ENCODE data around the gene CCDC177.

Gene CCDC177

DNA sequence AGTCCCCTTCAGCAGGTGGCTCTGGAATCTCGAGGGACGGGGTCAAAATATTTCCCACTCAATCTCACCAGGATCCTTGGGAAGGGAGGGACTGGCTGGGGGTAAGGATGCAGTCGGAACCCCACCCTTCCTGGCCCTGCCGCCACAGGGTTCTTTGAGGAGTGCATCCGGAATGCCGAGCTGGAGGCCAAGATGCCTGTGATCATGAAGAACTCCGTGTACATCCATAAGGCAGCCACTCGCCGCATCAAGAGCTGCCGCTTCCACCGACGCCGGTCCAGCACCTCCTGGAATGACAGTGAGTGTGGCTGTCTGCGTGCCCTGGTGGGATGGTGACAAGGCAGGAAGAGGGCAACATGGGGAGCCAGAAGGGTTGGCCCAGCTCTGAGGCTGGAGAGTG is 47.0 kb downstream of the CCDC177 start:
- no peak for DNase-seq

DNA sequence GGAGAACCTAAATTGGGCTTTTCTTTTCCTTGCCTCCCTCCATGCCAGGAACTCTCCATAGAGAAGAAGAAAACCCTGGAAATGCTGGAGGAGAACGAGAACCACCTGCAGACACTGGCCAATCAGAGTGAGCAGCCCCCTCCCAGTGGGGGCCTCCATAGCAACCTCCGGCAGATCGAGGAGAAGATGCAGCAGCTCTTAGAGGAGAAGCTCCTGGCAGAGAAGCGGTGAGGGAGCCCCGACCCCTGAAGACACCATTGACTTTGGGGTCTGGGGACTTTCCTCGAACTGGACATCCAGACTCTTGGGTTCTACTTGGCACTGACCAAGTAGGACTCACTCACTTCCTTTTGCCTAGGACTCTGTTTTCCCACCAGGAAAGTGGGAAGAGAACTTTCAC is 48.8 kb downstream of the CCDC177 start:
- DNase-seq = no peak

DNA sequence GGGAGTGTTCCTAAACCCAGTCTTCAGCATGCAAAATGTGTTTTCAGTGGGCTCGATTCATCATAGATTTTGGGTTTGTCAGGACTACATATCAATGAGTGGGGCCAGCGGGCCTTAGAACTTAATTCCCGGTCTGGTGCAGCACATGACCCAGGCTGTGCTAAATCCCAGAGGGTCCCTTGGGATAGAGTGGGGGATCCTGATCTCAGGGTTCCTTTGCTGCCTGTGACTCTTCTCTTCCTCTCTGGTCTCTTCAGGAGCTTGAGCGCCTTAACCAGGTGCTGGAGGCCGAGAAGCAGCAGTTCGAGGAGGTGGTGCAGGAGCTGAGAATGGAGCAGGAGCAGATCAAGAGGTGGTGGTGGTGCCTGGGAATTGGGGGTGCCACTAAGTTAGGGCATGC is 52.6 kb downstream of the CCDC177 start:
- no peak for DNase-seq
